HepG2 (cell line): ENCODE data around the gene DYSF. TPM values are rescaled to one million over a fixed set of nuclear protein-coding genes. Genes with fewer than 3 reads are reported as not detected.

Experiments
- BRD4 ChIP-seq: sonication (generic); formaldehyde crosslinking; IDR thresholded peaks from 2 replicates; pipeline ENCODE4 v1.4.0; 2020; ENCODE audit warnings: missing genetic modification reagents
- CBFB ChIP-seq: sonication (generic); formaldehyde crosslinking; IDR thresholded peaks from 2 replicates; pipeline ENCODE4 v1.4.0; 2020; ENCODE audit warnings: missing genetic modification reagents
- CHD4 ChIP-seq: fragments of 200-600 bp; sonication (generic); IDR thresholded peaks from 2 replicates; pipeline ENCODE4 v1.7.0; 2017; ENCODE audit warnings: mild to moderate bottlenecking, low read length, borderline replicate concordance
- MAFF ChIP-seq: IDR thresholded peaks from 2 replicates; pipeline ENCODE4 v1.6.1; 2011; ENCODE audit warnings: low read depth, low read length, improper control_type of control experiment
- NFE2L2 ChIP-seq: fragments of 150-350 bp; IDR thresholded peaks from 2 replicates; pipeline ENCODE4 v1.6.1; 2014; ENCODE audit warnings: low read length
- PHF21A ChIP-seq: sonication (generic); formaldehyde crosslinking; IDR thresholded peaks from 2 replicates; pipeline ENCODE4 v1.5.0; 2020; ENCODE audit warnings: mild to moderate bottlenecking, missing genetic modification reagents
- SKIL ChIP-seq: sonication (generic); formaldehyde crosslinking; IDR thresholded peaks from 2 replicates; pipeline ENCODE4 v1.8.0; 2022; ENCODE audit warnings: missing genetic modification reagents, mild to moderate bottlenecking, moderate library complexity, borderline replicate concordance
- SMARCC2 ChIP-seq: fragments of 450-650 bp; IDR thresholded peaks from 2 replicates; pipeline ENCODE4 v1.6.1; 2017; ENCODE audit warnings: antibody characterized with exemption, mild to moderate bottlenecking
- SNAI1 ChIP-seq: sonication (generic); formaldehyde crosslinking; IDR thresholded peaks from 2 replicates; pipeline ENCODE4 v1.5.0; 2020; ENCODE audit warnings: mild to moderate bottlenecking, missing genetic modification reagents, borderline replicate concordance
- TEF ChIP-seq: sonication (generic); formaldehyde crosslinking; IDR thresholded peaks from 2 replicates; pipeline ENCODE4 v1.5.0; 2020; ENCODE audit warnings: missing genetic modification reagents
- YEATS4 ChIP-seq: sonication (generic); formaldehyde crosslinking; IDR thresholded peaks from 2 replicates; pipeline ENCODE4 v1.4.0; 2020; ENCODE audit warnings: missing genetic modification reagents, borderline replicate concordance
- polyA plus RNA-seq, 8 experiments: library from polyadenylated mRNA; depleted of rRNA in 3 of 8; stranded (reverse) in 7 of 8; unstranded in 1 of 8; fragments of >200 nt; fragmentation: Illumina TruSeq in 4 of 8; extraction: Trizol in 4 of 8; gene quantifications; 2 replicates each; pipeline versions ENCODE4 v1.2.1 to v1.2.3, GENCODE V29; 2011 to 2016; ENCODE audit warnings: low read depth in 4 of 8, missing spikeins in 1 of 8, mixed read lengths in 1 of 8; ENCODE audit not compliant: insufficient read depth in 1 of 8
- total RNA-seq, 5 experiments: library from RNA; depleted of rRNA; stranded (reverse); fragments of >200 nt; fragmentation: Illumina TruSeq; extraction: Trizol; gene quantifications; 2 replicates each; pipeline ENCODE4 v1.2.3, GENCODE V29; 2016; ENCODE audit warnings: low read depth in 1 of 5
- TF ChIP-seq, protein P1 (sequence below): sonication (generic); formaldehyde crosslinking; IDR thresholded peaks from 2 replicates; pipeline ENCODE4 v1.5.0; 2020; ENCODE audit warnings: mild to moderate bottlenecking, missing genetic modification reagents, borderline replicate concordance
- TF ChIP-seq, protein P2 (sequence below): sonication (generic); formaldehyde crosslinking; IDR thresholded peaks from 2 replicates; pipeline ENCODE4 v1.5.0; 2020; ENCODE audit warnings: missing genetic modification reagents
- TF ChIP-seq, protein P3 (sequence below): sonication (generic); formaldehyde crosslinking; IDR thresholded peaks from 2 replicates; pipeline ENCODE4 v1.5.0; 2020; ENCODE audit warnings: mild to moderate bottlenecking, low read depth, missing genetic modification reagents, borderline replicate concordance

Gene DYSF
- total and polyA plus RNA-seq, 2 of the 13 experiments (the other 11 are each of a cell fraction or from before 2014, with no cell fraction given), result 0.15 to 2.4 TPM

- TF ChIP-seq, protein P1, sequence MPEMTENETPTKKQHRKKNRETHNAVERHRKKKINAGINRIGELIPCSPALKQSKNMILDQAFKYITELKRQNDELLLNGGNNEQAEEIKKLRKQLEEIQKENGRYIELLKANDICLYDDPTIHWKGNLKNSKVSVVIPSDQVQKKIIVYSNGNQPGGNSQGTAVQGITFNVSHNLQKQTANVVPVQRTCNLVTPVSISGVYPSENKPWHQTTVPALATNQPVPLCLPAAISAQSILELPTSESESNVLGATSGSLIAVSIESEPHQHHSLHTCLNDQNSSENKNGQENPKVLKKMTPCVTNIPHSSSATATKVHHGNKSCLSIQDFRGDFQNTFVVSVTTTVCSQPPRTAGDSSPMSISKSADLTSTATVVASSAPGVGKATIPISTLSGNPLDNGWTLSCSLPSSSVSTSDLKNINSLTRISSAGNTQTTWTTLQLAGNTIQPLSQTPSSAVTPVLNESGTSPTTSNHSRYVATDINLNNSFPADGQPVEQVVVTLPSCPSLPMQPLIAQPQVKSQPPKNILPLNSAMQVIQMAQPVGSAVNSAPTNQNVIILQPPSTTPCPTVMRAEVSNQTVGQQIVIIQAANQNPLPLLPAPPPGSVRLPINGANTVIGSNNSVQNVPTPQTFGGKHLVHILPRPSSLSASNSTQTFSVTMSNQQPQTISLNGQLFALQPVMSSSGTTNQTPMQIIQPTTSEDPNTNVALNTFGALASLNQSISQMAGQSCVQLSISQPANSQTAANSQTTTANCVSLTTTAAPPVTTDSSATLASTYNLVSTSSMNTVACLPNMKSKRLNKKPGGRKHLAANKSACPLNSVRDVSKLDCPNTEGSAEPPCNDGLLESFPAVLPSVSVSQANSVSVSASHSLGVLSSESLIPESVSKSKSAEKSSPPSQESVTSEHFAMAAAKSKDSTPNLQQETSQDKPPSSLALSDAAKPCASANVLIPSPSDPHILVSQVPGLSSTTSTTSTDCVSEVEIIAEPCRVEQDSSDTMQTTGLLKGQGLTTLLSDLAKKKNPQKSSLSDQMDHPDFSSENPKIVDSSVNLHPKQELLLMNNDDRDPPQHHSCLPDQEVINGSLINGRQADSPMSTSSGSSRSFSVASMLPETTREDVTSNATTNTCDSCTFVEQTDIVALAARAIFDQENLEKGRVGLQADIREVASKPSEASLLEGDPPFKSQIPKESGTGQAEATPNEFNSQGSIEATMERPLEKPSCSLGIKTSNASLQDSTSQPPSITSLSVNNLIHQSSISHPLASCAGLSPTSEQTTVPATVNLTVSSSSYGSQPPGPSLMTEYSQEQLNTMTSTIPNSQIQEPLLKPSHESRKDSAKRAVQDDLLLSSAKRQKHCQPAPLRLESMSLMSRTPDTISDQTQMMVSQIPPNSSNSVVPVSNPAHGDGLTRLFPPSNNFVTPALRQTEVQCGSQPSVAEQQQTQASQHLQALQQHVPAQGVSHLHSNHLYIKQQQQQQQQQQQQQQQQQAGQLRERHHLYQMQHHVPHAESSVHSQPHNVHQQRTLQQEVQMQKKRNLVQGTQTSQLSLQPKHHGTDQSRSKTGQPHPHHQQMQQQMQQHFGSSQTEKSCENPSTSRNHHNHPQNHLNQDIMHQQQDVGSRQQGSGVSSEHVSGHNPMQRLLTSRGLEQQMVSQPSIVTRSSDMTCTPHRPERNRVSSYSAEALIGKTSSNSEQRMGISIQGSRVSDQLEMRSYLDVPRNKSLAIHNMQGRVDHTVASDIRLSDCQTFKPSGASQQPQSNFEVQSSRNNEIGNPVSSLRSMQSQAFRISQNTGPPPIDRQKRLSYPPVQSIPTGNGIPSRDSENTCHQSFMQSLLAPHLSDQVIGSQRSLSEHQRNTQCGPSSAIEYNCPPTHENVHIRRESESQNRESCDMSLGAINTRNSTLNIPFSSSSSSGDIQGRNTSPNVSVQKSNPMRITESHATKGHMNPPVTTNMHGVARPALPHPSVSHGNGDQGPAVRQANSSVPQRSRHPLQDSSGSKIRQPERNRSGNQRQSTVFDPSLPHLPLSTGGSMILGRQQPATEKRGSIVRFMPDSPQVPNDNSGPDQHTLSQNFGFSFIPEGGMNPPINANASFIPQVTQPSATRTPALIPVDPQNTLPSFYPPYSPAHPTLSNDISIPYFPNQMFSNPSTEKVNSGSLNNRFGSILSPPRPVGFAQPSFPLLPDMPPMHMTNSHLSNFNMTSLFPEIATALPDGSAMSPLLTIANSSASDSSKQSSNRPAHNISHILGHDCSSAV (CRISPR knock-in tag), result no peak
- TF ChIP-seq TEF (no peak), MAFF (no peak), CHD4 (peak; percentile 74; the same call in 1 of the 2 replicates), CBFB (CRISPR knock-in tag) (peak; percentile 69; the same call in 1 of the 2 replicates), PHF21A (CRISPR knock-in tag) (peak; percentile 66; the same call in 1 of the 2 replicates), SNAI1 (no peak), YEATS4 (no peak), SKIL (peak; percentile 87), NFE2L2 (no peak), SMARCC2 (no peak), BRD4 (CRISPR knock-in tag) (no peak)
- TF ChIP-seq, protein P2, sequence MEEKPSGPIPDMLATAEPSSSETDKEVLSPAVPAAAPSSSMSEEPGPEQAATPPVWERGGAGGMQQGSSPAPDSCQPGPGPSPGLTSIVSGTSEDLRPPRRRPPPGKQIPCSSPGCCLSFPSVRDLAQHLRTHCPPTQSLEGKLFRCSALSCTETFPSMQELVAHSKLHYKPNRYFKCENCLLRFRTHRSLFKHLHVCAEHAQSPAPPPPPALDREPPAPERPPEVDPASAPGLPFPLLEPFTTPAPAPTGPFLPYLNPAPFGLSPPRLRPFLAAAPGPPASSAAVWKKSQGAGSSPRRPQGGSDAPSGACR (CRISPR knock-in tag), result no peak
- TF ChIP-seq, protein P3, sequence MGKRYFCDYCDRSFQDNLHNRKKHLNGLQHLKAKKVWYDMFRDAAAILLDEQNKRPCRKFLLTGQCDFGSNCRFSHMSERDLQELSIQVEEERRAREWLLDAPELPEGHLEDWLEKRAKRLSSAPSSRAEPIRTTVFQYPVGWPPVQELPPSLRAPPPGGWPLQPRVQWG (CRISPR knock-in tag), result no peak
Observed at GRCh38 chr2:71716697-71717624, 263.6 kb downstream of the DYSF start (continued).
